ENCODE data around the gene NAGPA.

GRCh38 chr16:5046914-5047313, 13.2 kb upstream of the NAGPA start:
- TF ChIP-seq CTCF (conservative IDR thresholded peaks at IDR 0.05; ENCODE audit: low read depth in 2 of 2) (0 out of 4 replicates have a peak, but pooled peaks of 1 of the 2 experiments have one; percentile 2), EZH2 (IDR thresholded peaks at IDR 0.05; ENCODE audit: low read depth, unreplicated experiment) (no peak), EZH2phosphoT487 (IDR thresholded peaks at IDR 0.05; ENCODE audit: unreplicated experiment) (no peak), CREB1 (CRISPR knock-in tag; IDR thresholded peaks at IDR 0.05; ENCODE audit: low read depth) (no peak), REST (IDR thresholded peaks at IDR 0.05; ENCODE audit: unreplicated experiment) (no peak), NANOG (IDR thresholded peaks at IDR 0.05; ENCODE audit: borderline replicate concordance) (no peak), ETS1 (IDR thresholded peaks at IDR 0.05) (no peak), POLR2AphosphoS5 (IDR thresholded peaks at IDR 0.05; ENCODE audit: low read depth) (no peak), JUNB (IDR thresholded peaks at IDR 0.05; ENCODE audit: unreplicated experiment) (no peak), ZNF114 (CRISPR knock-in tag; IDR thresholded peaks at IDR 0.05) (no peak)
